NCI-H2081 treated with DMSO at 0.1 percent for 48 hours (cell line): ENCODE data around the gene CEP89.
"Not testable (repeated sequence)": the region's sequence is repeated elsewhere in the genome, so short reads cannot be mapped to it uniquely, and the experiment has no call there.

Experiments
- DNase-seq: peaks from one replicate; lab custom pipeline; 2025; lab: John Stamatoyannopoulos, UW

The CEP89 gene

GRCh38 chr19:32833388-32833787, 138.4 kb downstream of the CEP89 start:
- not testable (repeated sequence) for DNase-seq

GRCh38 chr19:32832825-32833224, 138.9 kb downstream of the CEP89 start:
- not testable (repeated sequence) for DNase-seq

- DNase-seq = not testable (repeated sequence)
Measured at GRCh38 chr19:32832094-32832493, 139.7 kb downstream of the CEP89 start.

DNA sequence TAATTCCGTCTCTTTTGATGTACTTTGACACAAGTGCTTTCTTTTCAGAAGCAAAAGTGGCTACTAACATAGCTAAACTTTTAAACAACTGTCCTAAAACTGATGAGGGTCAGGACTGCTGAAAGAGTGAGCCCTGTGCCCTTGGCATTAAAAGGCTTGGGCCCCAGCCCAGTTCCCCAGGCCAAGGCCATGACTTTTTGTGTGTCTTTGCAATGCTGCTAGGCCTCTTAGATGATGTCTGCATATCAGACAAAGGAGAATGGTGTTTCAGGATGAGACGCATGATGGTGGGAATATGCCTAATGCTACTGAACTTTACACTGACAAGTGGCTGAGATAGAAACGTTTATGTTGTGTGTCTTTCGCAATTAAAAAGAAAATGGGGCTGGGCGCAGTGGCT, 140.1 kb downstream of the CEP89 start:
- no peak for DNase-seq

DNA sequence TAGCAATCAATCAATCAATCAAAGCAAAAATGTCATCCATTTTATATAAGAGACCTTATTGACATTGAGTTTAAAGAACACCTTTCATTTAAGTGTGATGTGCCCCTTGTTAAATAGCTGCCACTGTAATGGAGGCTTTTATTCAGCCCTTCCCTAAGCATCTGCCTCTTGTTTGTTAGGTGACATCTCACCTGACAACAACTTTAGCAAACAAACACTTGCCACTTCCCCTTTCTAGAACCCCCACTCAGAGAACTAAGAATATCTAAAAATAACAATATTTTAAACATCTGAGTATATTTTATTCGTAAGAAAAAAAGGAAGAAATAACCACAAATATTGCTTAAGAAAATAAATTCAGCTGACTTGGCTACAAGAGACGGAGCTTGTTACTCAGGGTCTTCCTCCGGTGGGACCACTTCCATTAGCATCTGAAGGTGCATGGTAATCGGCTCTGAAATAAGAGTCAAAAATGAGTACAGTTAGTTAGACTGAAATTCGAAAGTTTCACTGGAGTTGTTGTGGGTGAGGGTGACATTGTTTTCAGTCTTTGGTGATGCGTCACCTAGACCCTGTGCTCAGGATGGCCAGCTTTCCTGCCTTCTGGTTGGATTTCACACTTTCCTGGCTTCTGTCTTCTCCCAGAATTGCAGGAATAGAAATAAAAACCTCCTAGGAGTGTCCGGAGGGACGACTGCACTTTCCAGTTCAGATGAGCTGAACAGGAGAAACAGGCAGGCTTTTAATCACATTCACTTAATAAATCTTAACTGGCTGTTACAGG, 141.3 kb downstream of the CEP89 start:
- DNase-seq = no peak

DNA sequence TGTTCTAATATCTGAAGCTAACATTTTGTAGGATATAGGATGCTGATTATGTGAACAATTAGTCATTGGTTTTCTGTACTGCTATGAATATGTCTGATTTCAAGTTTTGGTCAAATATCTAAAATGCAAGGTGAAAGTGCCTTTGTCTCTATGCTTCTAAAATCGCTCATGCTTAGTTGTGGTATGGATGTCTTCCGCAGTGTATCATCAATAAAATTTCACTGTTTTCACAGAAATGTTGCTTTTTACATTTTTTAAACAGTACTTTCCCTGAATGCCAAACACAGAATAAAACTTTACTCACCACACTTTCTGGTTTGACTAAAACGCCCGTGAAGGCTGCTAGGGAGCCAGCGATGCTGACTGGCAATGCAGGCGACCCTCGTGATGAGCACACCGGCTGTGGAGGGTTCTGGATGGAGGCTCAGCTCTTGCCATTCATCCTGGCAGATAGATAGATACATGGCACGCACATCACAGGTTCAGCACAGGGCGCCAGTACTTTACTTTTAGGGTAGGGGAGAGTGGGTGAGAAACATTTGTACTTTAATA, 142.3 kb downstream of the CEP89 start:
- DNase-seq = no peak

GRCh38 chr19:32828643-32829344, 143.0 kb downstream of the CEP89 start:
- peak; percentile 18 for DNase-seq

DNA sequence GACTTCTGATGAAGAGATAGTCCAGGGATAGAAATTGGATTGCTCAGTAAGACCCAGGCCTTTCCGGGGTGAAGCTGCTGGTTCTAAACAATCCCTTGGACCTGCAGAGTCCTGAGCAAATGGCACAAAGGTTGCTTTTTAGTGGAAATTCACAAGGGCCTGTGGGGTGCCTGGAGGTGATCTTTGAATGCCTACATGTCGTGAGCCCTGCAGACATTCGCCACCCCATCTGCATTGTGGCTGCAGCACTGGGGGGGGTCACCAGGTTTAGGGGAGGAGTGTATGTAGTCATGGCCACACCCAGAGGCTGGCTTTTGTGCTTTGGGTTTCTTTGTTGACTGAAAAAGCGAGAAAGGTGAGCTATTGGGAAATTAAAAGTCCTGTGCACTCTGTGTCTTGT, 143.6 kb downstream of the CEP89 start:
- no peak for DNase-seq
